ENCODE data around the gene NUDT14.

Gene NUDT14

GRCh38 chr14:105198588-105198987 is 17.5 kb upstream of the NUDT14 start:
- DNase-seq (ENCODE audit: low spot score) = no peak

GRCh38 chr14:105197211-105197641 is 16.1 kb upstream of the NUDT14 start:
- DNase-seq (ENCODE audit: low spot score) = no peak

GRCh38 chr14:105196265-105196960 is 15.3 kb upstream of the NUDT14 start:
- no peak for DNase-seq (ENCODE audit: low spot score)

- no peak for DNase-seq (ENCODE audit: low spot score)
Observed at GRCh38 chr14:105195522-105196264, 14.6 kb upstream of the NUDT14 start.

GRCh38 chr14:105195051-105195450 is 13.9 kb upstream of the NUDT14 start:
- no peak for DNase-seq (ENCODE audit: low spot score)

GRCh38 chr14:105193916-105194782 is 13.0 kb upstream of the NUDT14 start:
- DNase-seq (ENCODE audit: low spot score) = peak; percentile 76

- DNase-seq (ENCODE audit: low spot score) = no peak
Observed at GRCh38 chr14:105192866-105193731, 12.0 kb upstream of the NUDT14 start.

GRCh38 chr14:105187935-105188524 is 6.9 kb upstream of the NUDT14 start:
- DNase-seq (ENCODE audit: low spot score) = no peak

GRCh38 chr14:105187116-105187515 is 6.0 kb upstream of the NUDT14 start:
- DNase-seq (ENCODE audit: low spot score) = no peak

GRCh38 chr14:105185973-105186372 is 4.9 kb upstream of the NUDT14 start:
- no peak for DNase-seq (ENCODE audit: low spot score)

- no peak for DNase-seq (ENCODE audit: low spot score)
Observed at GRCh38 chr14:105185001-105185400, 3.9 kb upstream of the NUDT14 start.

- no peak for DNase-seq (ENCODE audit: low spot score)
Observed at GRCh38 chr14:105184461-105184860, 3.3 kb upstream of the NUDT14 start.

GRCh38 chr14:105182296-105183020 is 1.3 kb upstream of the NUDT14 start:
- DNase-seq (ENCODE audit: low spot score) = peak; percentile 72

GRCh38 chr14:105181549-105182295 is 610 bp upstream of the NUDT14 start:
- no peak for DNase-seq (ENCODE audit: low spot score)

- DNase-seq (ENCODE audit: low spot score) = no peak
Observed at GRCh38 chr14:105179191-105179590, 1.9 kb downstream of the NUDT14 start.

- no peak for DNase-seq (ENCODE audit: low spot score)
Observed at GRCh38 chr14:105178868-105179140, 2.3 kb downstream of the NUDT14 start.

- DNase-seq (ENCODE audit: low spot score) = no peak
Observed at GRCh38 chr14:105178069-105178867, 2.8 kb downstream of the NUDT14 start.

GRCh38 chr14:105177082-105177481 is 4.0 kb downstream of the NUDT14 start:
- no peak for DNase-seq (ENCODE audit: low spot score)

GRCh38 chr14:105176513-105176912 is 4.6 kb downstream of the NUDT14 start:
- no peak for DNase-seq (ENCODE audit: low spot score)
